Stimulated activated CD8-positive, alpha-beta memory T cell treated with anti-CD3 and anti-CD28 coated beads, Interleukin-4, amount 100 ng/mL, for 24 hours (primary cell): Measurements from ENCODE around the gene PCCA.
"Not testable (repeated sequence)": the region's sequence is repeated elsewhere in the genome, so short reads cannot be mapped to it uniquely, and the experiment has no call there.

ENCODE experiments used
- DNase-seq: peaks from one replicate; pipeline ENCODE4 v3.0.0-alpha.2; 2020; ENCODE audit warnings: low read depth

Gene PCCA

DNA sequence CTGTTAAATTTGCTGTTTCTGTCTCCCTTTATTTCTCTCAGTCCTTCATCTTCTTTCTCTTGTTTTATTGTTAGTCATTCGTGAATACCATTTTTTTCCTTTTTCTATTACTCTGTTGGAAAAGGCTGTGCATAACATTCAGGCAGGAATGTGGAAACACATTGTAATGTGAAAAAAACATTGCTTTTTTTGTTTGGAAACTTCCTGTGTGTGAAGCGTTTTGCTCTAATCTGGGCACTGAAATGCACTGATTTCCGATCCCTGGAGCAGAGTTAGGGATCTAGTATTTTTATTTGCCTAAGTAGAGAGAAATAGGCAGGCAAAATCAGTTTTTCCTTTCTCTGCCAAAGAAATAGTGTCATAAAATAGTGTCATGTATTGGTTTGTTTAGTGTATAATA lies 155.5 kb downstream of the PCCA start:
- no peak for DNase-seq

DNA sequence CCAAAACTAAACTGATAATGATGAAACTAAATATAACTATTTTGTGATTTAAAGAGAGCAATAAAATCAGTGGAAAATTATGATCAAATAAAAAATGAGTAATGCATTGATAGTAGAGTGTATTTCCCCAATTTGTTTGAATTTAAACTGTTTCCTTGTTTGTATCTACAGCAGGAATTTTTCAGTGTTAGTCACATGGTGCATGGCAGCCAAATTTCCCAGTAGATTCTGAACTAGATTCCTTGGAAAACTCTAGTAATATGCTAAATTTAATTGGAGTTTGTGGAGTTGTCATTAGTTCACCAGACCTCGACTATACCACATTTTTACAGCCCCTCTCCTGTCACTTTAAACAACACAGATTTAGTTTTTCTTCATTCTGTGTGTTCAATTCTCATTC lies 156.2 kb downstream of the PCCA start:
- no peak for DNase-seq

DNA sequence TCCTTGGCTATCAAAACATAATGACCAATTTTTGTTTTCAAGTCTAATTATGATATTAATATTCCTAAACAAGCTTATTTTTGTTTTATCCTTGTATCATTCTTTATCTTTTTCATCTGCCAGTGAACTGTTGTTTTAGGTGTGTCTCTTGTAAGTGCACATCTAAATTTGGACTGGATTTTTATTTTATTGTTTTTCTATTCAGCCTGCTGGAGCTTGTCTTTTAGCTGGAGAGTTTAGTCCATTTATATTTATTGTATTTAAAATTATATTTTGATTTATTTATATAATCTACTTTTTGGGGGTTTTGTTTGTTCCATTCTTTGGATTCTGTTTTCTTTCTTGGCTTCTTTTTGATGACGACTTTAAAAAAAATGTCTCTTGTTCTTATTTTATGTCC lies 159.0 kb downstream of the PCCA start:
- DNase-seq, result no peak

DNA sequence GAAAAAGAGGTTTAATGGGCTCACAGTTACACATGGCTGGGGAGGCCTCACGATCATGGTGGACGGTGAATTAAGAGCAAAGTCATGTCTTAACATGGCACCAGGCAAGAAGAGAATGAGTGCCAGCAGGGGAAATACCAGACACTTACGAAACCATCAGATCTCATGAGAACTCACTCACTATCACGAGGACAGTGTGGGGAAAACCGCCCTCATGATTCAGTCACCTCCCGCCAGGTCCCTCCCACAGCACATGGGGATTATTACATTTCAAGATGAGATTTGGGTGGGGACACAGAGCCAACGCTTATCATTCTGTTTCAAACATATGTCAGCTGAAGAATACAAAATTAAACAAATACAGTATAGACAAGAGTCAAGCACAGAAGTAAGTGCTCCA lies 165.1 kb downstream of the PCCA start:
- DNase-seq, result no peak

DNA sequence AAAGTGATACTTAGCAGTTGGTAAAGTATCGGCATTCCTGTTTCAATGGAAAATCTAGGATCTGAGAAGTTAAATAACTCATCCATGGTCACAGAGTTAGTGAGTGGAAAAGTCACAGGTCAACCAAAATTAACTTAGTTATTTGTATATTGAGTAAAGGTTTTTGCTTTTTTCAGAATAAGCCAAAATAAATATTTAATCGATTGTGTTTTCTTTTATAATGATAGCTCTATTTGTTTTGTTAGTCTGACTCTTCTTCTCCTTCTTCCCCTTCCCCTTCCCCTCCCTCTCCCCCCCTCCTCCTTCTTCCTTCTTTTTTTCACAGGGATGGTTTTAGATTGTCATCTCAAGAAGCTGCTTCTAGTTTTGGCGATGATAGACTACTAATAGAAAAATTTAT lies 173.5 kb downstream of the PCCA start:
- no peak for DNase-seq

DNA sequence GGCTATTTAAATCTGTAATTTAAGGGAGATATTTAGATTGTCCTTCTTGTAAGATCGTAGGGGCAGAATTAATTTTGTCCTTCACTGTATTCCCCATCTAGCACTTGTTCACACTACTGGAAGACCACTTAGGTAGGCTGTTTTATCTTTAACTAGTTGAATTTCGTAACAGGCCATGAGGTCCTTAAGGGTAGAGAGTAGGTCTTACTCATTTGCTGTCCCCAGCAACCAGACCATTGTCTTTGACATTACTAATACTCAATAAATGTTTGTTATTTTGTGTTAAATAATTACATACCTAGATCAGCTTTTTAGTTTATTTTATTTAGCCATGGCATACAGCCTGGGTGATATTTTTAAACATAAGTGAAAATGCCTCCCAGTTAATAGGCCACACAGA lies 177.1 kb downstream of the PCCA start:
- no peak for DNase-seq

DNA sequence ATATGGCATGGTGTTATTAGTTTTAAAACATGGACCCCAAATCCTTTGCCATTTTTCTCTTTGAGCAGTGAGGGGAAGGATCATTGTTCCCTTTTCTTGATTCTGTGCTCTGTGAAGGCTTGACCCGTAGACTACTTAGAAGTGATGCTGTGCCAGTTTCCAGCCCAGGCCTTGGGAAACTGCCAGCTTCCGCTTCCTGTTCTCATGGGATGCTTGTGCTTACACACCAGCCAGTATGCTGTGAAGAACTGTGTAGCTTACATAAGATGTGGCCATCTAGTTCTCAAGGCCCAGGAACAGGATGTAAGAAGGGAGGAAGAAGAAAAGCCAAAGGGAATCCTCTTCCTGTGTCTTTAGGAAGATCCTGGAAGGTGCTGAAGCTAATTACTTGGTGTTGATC lies 180.9 kb downstream of the PCCA start:
- no peak for DNase-seq

DNA sequence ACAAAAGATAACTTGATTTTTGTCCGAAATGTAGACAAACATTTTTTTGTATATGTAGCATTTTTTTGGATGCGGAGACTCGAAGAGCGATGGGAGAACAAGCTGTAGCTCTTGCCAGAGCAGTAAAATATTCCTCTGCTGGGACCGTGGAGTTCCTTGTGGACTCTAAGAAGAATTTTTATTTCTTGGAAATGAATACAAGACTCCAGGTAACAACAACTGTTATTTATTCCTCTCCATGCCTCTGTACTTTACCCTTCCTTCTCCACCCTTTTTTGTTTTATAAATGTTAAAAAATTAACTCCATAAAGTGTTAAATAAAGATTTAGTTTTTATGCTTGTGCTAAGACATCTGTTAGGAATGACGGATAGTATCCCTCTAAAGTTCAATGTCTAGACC lies 184.2 kb downstream of the PCCA start:
- no peak for DNase-seq

DNA sequence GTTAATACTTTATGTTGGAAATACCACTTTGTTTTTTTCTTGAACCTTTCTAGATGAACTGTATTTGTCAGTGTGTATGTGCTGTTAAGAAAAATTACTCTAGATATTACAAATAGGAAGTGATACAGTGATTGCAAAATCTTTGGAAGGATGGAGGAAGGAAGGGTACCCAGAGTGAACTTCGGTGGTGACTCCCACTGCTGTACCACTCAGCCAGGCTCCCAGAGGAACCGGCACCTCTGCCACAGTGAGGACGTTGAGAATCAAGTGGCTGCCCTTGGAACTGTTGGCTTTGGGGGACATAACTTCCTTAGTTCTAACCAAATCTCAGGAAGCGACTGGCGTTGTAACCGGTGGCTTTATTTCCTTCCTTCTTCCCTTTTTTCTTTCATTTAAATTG lies 184.7 kb downstream of the PCCA start:
- no peak for DNase-seq

DNA sequence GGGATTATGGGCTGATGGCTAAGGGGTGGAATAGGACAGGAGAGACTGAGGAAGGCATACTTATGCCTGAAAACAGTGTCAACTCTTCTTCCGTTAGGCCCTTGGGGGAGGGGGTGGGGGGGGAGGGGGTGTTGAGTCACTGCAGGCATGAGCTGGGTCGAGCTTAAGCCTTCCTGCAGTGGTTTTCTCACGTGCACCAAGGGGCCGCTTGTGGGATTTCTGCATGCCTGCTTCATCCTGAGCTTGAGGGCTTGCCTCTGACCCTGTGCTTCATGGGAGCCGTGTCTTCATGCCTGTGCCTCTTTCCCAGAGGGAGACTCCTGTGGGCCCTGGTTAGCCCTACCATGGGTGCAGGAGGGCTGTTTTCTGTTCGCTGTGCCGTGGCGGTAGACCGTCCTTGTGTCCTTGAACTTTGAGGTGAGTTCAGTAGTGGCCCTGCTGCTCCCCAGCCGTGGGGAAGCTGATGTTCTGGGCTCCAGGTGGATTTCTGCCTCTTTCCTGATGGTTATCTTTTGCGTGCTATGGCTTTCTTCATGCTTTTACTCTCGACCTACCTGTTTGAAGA lies 186.1 kb downstream of the PCCA start:
- no peak for DNase-seq

DNA sequence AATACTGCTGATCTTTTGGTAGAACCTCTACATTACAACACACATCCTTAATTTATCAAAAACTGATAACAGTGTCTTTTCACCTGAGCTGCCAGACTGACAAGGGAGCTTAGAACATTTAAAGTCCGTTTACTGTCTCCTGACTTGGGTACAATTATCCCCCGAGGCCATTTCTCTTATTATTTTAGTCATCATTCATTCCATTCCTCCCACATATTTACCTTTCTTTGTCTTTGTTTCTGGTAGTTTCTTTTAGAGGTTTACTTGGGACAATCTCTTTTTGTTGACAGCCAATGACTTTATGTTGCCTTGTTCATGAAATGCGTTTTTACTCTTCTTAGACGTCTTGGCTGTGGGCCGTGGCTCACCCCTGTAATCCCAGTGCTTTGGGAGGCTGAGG lies 186.9 kb downstream of the PCCA start:
- no peak for DNase-seq

DNA sequence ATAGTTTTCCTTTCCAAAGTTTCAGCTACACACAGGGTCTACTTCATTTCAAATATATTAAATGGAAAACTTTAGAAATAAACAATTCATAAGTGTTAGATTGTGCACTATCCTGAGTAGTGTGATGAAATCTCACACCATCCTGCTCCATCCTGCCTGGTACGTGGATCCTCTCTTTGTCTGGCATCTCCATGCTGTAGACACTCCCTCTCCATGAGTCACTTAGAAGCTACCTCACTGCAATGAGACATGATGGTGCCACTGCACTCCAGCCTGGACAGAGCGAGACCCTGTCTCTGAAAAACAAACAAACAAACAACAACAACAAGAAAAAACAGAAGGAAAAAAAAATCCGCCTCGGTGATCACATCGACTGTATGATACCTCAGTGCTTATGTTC lies 191.8 kb downstream of the PCCA start:
- DNase-seq, result no peak

DNA sequence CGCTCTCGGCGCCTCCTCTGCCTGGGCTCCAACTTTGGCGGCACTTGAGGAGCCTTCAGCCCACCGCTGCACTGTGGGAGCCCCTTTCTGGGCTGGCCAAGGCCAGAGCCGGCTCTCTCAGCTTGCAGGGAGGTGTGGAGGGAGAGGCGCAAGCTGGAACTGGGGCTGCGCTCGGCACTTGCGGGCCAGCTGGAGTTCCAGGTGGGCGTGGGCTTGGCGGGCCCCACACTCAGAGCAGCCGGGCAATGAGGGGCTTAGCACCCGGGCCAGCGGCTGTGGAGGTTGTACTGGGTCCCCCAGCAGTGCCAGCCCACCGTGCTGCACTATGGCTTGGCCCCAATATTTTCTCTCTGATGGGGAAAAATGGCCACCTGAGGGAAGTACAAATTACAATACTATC lies 193.4 kb downstream of the PCCA start:
- not testable (repeated sequence) for DNase-seq

DNA sequence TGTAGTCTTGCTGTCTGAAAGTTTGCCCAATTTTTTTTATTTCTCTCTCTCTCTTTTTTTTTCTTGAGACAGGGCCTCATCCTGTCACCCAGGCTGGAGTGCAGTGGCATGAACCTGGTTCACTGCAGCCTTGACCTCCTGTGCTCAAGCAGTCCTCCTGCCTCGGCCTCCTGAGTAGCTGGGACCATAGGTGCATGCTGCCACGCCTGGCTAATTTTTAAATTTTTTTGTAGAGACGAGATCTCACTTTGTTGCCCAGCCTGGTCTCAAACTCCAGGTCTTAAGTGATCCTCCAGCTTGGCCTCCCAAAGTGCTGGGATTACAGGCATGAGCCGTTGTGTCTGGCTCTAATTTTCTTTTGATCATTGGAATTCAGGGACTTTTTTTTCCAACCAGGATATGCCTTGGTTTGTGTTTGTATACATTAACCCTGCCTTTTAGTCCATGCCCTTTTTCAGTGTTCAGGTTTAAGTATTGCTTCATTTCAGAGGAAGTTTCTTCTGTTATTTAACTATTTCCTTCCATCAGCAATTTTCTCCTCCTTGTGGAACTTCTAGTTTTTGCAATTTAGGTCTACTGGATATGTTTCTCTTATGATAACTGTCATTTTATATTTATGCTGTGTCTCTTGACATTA lies 201.4 kb downstream of the PCCA start:
- no peak for DNase-seq

DNA sequence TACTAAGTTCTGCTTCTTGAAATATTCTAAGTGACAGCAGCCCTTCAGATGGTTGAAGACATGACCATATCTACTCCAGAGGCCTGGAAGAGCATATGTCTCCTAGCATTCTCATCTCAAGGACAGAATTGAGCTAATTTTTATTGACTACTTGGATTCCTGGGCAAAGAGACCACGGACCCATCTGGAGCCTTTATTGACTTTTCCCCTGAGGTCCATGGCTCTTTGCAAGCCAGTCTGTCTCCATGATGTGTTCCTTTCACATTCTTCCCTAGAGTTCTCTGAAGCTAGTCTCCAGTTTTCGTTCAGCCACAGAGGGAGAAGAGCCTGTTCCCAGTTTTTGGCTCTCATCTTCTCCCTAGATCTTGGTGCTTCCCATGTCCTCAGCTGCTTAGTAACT lies 202.7 kb downstream of the PCCA start:
- no peak for DNase-seq

DNA sequence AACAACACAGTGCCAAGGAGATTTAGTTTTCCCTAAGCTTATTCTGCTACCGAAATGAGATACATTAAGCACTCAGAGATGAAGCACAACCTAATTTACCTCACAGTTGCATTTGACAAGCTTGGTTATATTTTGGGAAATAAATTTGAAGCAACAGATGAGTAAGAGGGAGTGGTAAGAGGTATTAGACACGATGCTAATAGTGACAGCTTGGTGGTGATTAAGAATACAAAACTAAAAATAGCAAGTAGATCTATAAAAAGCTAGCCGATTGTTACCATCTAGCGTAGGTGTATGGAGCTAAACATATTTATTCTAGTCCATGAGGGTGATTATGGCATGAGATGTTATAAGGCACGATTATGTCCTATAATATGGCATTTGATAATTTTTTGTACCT lies 208.5 kb downstream of the PCCA start:
- DNase-seq, result no peak

DNA sequence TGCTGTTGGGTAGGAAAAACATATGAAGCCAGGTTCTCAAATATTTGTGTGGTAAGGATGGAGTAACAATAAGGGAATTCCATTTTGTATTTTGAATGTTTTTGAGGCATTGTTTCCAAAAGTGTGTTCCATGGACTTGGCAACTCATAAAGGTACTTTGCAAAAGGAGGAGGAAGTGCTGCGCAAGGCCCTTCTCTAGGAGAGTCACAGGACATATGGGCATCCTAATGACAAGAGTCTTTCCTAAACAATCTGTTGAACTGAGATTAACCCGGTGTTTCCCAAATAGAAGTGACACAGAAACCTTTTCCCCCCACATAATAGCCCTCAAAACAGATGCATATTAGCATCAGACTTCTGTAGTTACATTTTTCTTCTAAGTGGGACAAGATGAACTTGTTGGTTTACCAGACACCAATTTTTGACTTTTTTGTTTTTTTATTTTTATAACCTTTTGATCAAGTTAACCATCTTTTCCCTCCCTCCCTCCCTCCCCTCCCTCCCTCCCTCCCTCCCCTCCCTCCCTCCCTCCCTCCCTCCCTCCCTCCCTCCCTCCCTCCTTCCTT lies 209.3 kb downstream of the PCCA start:
- no peak for DNase-seq

DNA sequence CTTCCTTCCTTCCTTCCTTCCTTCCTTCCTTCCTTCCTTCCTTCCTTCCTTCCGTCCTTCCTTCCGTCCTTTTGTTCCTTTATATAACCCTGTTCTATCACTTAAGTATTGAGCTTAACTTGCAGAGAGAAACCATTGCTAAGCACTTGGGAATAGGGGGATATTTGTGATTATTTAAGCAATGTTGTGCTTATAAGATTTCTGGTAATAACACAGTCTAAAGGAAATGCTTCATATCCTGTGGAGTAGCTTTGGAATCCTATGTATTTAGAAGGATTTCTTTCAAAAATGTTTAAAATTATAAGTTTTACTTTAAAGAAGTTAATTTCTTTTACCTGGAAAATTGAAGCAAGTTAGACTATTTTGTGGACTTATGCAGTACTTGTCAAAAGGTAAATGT lies 209.8 kb downstream of the PCCA start:
- DNase-seq, result no peak

DNA sequence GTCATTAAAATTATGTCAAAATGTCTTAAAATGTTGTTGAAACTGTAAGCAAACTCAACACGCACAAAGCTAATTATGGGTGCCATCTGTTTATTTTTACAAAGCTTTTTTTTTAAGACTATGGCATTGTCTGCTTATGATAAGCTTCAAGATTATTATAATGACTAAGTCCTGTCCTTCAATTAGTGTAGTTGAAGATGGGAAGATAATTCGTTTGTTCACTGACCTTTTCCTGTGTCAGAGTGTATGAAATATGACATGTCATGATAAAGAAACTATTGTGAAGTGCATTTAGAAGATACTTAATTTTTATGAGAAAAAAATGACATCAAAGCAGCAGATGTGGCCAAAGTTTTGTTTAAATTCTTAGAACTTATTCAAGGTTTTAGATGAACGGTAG lies 211.3 kb downstream of the PCCA start:
- no peak for DNase-seq

DNA sequence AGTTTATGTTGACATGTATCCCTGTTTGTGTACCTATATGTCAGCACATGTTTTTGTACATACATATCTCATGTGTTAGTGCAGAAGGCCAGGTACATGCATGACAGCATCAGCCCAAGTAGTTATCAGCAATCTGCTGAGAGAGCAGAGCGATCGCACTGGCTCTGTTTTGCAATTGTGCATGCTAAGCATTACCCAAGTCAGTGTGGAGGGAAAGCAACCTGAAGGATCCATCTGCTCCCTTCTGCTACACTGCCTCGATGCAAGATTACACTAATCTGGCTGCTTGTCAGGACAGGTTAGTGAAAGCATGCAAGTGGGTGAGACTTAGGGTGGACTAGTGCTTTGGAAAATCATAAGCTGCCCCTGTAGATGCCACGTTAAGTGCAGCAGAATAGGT lies 211.8 kb downstream of the PCCA start:
- DNase-seq, result no peak

DNA sequence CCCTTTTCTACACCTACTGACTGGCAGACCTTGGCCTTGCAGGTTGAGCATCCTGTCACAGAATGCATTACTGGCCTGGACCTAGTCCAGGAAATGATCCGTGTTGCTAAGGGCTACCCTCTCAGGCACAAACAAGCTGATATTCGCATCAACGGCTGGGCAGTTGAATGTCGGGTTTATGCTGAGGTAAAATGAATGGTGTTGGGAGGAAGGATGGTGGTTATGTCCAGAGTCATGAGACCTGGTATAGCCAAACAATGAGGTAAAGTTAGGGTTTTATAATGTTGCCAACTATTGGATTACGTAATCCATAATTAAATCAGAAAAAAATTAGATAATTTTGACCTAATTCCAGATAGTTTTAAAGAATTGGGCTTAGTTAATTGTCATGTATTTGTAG lies 212.5 kb downstream of the PCCA start:
- DNase-seq, result no peak

DNA sequence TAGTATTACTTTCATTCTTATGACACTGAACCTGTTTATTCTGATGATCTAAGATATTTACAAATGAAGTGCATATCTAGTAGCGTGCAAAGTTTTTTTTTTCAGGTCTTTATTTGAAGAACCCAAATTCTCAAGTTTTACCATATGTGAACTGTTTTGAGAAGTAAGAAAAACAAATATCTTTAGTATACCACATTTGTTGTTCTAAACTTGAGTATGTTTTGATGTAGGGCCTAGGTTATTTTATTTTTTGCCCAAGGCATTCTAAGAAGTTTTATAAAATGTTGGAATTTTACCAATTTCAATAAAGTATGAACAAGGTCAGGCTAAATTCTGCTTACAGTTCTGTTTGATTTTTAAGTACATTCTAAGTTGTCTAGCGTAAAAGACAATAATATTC lies 213.5 kb downstream of the PCCA start:
- no peak for DNase-seq

DNA sequence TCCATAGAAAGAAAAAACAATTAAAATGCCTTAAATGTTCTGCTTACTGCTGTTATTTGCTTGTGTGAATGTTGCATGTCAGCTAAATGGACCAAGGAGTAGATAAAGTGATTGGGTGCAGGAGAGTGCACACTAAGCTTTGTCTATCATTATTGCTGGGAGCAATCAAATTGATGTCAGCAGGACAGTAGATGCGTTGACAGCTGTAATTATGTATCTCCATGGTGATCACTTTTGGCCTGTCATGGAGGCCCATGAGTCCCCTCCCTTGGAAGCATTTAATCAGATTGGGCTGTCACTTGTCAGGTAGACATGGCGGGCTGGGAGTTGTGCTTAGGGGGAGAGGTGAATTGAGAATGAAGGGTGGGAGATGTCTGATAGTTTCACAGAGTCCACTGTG lies 215.3 kb downstream of the PCCA start:
- no peak for DNase-seq

DNA sequence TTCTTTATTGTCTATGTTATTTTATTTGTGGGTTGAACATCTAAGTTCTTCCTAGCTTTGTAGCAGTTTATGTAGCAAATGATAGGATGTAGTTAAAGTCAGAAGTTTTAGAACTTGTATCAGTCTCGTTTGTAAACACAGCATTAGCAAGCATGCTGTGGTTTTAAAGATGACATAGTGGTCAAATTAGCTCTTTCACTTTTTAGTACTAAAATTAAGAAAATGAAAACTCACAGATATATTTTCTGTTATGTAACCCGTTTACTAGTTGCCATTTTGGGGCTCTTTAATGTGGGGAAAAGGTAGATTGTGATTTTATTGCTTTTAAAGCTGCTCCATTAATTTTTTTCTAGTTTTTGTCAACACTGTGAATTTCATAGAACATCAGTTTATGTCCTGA lies 216.5 kb downstream of the PCCA start:
- no peak for DNase-seq
